Stimulated activated CD8-positive, alpha-beta memory T cell treated with anti-CD3 and anti-CD28 coated beads, Interleukin-4, amount 100 ng/mL, for 4 hours (primary cell): Measurements from ENCODE around the gene PIAS4.

ENCODE experiments used
- DNase-seq, 2 donors: peaks; one replicate each; pipeline ENCODE4 v3.0.0-alpha.2; 2020; ENCODE audit warnings: low read depth in 2 of 2, low spot score in 1 of 2

PIAS4 gene

DNA sequence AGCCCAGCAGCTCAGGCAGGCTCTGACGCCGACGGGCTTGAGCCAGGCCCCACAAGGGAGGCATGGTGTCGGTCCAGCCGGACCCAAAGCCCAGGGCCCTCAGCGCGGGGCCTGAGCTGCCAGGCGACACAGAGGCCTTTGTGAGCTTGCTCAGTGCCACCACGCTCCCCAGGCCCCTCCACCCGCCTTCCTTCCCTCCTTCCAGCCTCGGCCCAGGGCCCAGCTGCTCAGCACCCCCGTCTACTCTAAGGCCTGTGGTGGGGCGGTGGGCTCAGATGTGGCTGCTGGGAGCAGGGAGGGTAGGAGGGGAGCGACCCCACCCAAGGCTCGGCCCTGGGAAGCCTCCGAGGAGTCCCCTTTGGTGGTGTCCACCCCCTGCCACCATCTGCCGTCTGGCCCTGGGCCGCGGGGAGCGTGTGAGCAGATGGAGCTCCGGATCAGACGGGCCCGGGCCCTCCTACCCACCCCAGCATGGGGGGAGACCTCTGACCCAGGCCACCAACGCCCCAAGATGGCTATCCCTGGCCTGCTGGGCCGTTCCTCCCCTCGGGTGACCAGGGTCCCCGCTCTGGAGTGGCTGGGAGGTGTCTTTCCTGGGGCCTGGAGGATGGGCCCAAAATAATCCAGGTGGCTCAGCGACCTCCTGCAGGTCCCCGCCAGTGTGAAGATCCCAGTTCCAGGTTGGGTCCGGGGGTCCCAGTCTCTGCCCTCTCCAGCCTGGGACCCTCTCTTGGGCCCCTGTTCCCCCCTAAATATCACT, 51.3 kb downstream of the PIAS4 start:
- no peak for DNase-seq

DNA sequence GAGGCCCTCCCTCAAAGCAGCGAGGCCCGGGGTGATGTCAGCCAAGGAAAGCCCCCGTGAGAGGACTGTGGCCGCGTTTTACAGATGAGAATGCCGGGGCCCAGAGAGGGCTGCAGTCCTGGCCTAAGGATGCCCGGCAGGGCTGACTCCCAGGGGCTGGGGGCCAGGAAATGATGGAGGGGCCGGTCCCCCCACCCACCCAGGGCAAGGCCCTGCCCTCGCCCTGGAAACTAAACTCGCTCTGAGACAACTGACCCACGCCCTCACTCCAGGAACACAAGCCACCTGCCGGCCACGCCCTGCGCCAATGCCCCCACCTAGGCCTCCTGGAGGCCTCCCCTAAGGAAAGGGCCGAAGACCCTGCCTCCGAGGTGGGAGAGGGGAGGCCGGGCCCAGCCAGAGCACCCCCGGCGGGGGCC, 51.9 kb downstream of the PIAS4 start:
- DNase-seq, result no peak

DNA sequence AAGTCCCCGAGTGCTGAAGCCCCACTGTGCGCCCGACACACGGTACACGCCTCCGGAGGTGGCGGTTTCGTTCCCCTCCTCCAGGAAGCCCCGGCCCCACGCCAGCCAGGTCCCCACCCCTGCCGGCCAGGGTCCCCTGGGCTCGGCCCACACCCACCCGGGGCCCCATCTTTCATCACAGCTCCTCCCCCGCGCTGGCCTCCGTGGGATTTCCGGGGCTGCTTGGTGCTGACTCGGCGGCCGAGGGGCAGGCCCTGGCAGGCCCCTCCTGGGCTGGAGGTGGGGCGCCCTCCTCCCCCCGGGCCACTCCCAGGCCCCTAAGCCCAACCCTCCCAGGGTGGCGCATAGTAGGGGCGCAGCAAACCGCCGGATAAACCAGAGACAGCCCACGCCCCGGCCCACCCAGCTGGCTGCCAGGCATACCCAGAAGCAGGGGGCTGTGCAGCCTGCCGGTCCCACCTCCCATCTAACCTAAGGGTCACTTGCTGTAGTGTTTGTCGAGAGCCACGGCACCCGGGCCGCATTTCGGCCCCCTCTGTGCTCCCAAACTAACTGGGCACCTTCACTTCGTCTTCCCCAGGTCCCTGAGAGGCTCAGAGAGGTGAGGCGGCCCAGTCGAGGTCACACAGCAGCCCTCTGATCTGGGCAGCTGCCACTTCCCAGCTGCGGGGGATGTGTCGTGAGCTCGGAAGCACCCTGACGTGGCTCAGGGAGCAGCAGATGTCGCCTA, 52.5 kb downstream of the PIAS4 start:
- peak; percentile 32 to 68 for DNase-seq

DNA sequence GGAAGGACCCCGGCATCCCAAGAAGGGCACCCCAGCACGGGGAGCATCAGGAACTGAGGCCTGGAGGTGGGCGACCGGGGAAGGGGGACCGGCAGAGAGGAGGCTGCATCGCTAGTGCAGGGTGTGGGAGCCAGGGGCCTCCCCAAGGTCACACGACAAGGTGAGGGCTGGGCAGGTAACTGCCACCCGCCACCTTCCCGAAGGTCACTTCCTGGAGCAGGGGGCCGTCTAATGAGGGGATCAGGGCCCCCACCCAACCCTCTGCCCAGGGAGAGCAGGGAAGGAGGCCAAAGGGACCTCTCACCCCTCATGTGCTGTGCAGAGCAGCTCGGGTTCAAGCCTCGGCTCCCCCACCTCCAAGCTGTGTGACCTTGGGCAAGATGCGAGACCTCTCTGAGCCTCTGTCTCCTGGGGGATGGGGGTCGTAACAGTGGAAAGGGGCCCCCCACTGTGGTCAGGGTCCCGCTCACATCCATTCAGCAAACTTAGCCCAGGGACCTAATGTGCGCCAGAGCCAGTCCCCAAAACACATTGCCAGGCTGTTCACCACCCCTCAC, 53.2 kb downstream of the PIAS4 start:
- DNase-seq, result no peak

DNA sequence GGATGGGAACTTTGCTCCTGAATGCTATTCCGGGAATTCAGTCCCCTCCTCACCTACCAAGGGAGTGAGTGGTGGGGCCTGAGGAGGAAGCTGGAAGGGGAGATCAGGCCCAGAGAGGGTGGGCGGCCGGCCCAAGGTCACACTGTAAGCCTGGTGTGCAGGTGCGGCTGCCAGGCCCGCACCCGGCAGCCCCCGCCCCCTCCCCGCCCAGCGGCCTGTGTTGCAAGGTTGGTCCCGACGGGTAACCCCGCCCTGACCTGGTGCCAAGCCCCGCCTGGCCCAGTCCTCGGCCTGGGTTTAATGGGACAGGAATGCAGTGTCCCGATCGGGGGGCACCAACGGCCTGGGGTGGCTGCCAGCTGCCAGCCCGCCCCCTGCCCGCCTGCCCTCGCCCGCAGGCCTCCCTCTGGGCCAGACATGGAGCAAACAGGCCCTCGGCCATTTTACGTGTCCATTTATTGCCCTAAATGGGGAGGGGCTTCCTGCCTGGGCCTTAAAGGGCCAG, 53.7 kb downstream of the PIAS4 start:
- DNase-seq, result no peak

DNA sequence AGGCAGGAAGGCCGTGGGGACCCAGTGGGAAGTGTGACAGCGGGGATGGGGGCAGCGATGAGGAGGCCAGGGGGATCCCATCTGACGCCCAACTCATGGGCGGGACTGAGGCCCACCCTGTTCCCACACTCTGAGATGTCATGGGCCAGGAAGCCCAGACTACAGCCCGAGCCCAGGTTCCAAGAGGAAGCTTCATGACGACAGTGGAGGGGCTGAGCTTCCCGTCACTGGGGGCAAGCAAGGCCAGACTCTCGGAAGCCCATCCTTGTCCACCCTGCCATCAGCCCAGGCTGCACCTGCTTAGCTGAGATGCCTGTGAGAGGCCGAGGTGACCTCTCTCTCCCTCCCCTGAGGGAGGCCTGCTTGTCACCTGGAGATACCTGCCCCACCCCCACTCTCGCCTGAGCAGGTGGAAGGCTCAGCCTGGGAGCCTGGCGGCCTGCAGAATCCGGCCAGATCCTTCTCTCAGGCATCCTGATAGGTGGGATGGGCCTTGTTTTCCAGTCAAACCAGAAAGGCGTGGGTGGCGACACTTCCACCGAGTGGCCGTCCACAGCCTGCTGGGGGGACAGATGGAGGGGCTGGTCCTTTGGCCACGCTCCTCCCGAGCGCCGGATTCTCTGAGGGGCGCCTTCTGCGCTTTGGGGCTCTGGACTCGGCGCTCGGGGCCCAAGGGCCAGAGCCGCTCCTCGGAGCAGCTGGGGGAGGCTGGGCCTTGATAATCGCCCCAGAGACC, 54.3 kb downstream of the PIAS4 start:
- DNase-seq, result no peak

DNA sequence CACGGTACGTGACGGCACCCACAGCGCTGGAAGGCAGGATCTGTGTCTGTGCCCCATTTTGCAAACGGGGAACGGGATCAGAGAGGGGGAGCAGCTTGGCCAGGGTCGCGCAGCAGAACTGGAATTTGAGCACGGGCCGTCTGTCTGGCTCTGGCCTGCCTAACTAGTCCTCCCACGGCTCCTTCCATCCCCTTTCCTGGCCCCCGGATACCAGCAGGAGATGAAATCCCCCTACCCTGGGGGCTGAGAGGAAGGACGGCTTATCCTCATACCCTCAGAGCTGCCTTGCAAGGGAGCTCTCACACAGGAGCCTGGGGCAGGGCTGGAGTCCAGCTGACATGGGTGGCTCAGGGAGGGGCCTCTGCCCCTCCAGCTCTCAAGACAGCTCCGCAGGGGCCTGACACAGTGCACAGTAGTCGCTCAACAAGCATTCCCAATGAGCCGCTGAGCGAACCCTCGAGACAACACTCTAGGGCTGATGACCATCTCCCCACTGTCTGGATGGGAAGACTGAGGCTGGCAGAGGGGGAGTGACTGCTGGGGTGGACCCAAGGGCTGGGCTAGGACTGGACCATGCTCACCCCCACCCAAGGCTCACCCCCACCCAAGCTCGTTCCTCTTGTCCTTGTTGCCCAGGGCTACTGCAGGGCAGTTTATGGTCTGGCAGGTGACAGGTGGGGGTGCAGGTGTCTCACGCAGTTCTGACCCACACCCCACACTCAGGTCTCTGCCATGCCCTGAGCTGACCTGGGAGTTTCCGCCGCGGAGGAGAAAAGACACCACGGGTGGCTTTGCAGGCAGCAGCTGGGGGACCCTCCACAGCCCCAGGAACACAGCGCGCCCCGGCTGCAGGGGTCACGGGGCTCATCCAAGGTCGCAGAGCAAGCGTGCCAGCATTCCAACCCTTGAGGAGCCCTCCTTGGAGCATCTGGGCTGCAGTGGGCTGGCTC, 55.2 kb downstream of the PIAS4 start:
- DNase-seq, result no peak

DNA sequence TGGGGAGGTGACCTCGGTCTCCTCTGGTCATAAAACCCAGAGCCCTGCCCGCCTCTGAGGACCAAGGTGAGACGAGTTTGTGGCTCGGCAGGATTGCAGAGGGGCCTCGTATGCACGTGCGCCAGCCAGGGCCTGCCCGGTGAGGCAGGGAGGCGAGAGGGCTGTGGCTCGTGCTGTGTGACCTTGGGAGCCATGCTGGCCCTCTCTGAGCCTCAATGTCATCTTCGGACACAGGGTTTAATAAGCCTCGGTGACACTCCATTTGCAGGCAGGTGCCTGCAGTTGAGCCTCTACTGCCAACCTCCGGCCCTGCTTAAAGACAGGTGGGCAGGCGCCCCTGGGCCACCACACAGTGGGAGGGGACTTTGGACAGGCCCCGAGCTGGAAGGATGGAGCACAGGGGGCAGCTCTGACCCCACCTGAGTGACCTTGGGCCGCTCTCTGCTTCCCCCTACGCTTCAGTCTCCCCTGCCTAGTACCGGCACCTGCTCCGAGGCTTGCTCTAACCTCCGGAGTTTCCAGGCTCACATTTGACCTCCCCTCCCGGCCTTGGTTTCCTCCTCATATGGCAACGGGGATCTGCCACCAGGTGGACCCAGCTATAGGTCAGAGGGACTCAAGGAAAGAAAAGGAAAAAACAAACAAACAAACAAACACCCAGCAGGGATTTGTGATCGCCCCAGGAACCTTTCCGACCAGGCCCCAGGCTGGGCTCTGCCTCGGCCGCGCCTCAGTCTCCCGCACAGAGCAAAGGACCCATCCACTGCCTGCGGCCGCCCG, 56.0 kb downstream of the PIAS4 start:
- no peak for DNase-seq

DNA sequence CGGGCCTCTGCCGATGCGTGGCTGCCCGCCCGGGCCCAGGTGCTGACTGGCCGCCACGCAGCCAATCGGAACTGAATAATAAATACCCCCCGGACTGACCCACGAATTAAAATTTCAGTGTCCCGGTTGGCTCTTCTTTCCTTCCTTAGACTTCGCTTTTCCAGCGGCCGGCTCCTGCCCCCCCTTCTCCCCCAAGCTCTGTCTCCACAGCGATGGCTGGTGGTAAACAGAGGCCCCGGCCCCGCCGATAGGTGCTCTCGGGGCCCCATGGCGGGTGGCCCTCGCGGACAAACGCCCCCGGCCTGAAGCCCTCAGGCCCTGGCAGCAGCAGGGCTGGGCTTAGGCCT, 56.6 kb downstream of the PIAS4 start:
- no peak for DNase-seq

DNA sequence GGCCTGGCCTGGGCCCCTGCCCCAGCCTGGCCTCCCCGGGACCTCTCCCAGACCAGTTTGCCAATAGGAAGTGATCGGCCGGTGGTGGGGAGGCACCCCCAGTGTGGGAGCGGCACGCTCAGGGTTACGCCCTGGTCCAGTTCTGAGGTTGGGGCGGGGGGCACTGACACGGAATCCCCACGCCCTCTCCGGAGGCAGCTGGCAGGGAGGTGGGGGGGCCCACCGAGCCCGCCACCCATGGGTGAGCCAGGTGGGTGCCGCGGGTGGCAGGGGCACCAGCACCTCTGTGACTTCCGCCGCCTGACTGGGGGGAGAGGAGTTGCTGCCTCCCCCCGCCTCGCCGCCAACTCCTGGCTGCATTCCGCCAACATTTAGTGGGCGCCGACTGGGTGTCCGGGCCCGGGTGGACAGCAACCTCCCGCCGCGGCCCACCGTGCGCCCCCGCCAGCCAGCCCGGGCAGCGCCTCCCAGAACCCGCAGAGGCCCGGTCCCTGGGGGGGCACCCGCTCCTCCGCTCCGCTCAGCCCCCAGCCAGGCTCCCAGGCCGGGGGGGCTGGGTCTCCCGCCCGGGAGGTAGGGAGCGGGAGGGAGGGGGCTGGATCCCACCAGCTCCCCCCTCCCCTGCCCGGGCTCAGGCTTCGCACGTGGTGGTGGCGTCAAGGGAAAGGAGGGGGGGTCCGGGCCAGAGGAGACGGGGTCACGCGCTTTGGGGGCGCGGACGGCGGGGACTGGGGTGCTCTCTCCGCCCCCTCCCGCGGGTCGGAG, 57.1 kb downstream of the PIAS4 start:
- no peak for DNase-seq

DNA sequence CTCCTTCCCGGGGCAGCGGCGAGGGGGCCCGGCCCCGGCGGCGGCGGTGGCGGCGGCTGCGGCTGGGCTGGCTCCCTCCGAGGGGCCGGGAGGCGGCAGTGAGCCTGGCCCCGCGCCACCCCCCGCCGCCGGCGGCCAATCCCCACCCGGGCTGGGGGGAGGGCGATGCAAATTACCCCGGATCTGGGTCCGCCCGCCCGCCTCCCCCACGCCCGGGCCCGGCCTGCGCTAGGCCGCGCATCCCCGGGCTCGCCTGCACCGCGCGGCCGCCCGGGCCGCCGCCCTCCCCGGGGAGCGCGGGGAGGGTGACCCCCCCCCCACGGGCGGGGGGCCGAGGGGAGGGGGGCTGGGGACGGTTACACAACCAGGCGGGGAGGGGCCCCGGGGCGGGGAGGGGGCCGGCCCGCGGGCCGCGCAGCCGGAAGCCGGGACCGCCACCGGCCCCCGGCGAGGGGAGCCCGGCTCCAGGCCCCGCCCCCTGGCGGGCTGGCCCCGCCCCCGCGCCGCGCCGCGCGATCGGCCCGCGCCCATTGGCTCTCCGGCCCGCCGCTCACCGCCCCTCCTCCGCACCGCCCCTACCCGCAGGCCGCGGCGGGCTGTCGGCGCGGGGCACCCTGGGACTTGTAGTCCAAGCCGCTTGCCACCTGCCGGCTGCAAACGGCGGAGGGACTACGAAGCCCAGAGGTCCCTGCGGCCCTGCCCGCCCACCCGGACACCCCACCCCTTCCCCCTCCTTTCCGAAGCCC, 58.1 kb downstream of the PIAS4 start:
- peak; percentile 83 to 95 for DNase-seq

DNA sequence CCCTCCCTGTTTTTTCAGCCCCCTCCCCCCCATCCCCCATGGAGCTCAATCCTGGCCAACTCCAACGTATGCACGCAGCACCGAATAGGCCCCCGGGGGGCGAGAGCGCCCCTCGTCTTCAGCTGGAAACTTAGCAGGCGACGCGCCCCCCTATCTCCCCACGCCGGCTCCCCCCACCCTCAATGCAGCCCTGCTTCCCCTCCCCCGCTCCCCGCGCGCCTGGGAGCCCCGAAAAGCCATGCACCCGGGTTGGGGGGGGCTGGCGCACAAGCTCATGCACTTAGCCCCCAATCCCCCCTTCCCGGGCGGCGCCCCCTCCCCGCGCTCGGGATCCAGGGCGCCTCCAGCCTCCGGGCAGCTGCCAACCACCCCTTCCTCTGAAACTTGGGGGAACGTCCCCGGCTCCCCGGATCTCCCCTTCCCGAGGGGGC, 58.7 kb downstream of the PIAS4 start:
- DNase-seq, result no peak

DNA sequence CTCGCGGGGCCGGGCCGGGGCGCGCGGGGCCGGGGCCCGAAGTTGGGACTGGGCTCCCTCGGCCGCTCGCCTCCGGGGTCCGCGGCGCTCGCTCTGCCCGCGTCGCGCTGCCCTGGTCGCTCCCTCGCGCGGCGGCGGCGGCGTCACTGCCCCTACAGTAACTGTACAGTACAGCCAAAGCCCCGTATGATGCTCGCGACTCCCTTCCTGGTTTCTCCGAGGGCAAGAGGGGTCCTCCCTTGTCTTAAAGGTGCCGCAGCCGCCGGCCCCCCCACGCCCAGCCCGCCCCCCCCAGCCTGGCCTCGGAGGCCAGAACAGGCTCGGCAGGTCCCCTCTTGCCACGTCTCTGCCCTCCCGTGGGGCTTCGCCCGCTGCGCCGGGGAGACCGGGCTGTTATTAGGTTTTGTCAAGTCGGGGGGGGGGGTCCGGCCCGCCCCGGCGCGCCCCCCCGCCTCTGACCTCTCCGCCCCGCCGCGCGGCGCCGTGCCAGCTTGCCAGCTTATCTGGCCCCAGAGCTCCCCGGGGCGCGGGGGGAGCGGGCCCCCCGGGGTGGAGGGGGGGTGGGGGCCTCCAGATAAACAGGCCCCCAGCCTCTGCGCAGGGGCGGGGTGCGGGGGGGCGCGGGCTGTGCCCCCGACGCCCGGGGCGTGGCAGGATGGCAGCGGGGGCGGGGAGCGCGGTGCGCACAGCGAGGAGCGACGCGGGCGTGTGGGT, 59.3 kb downstream of the PIAS4 start, which contains the start of gene ZBTB7A:
Gene ZBTB7A, minus strand, starts transcription at position 218 of the 714 bp plus-strand sequence. CDS start 11,667 bp downstream, outside the sequence.
- peak in 1 of 2 donors; percentile 62 for DNase-seq

DNA sequence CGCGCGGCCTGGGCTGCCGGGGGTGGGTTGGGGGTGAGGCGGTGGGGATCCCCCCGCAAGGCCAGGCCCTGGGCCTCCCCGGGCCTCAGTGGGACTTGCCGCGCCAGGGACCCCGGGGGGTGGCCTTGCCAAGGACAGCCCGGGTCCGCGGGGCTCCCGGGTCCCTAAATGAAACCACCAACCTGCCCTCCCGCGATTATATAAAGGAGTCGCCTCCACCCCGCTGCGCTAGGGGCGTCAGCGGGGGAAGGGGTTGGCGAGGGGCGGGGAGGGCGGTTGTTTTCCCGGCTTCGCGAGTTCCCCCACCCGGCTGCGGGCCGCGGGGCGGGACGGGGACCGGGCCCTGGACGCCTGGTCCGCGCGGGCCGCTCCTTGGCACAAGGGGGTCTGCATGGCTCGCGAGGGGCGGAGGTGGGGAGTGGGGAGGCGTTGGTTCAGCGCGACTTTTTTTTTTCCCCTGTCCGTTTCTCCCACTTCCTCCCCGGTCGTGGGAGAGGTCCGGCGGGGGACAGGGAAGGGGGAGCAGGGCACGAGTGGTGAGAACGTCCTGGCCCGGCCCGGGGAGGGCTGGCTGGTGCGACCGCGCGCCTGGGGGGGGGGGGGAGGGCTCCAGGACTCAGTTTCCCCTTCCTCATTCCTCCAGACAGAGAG, 60.0 kb downstream of the PIAS4 start:
- DNase-seq, result no peak

DNA sequence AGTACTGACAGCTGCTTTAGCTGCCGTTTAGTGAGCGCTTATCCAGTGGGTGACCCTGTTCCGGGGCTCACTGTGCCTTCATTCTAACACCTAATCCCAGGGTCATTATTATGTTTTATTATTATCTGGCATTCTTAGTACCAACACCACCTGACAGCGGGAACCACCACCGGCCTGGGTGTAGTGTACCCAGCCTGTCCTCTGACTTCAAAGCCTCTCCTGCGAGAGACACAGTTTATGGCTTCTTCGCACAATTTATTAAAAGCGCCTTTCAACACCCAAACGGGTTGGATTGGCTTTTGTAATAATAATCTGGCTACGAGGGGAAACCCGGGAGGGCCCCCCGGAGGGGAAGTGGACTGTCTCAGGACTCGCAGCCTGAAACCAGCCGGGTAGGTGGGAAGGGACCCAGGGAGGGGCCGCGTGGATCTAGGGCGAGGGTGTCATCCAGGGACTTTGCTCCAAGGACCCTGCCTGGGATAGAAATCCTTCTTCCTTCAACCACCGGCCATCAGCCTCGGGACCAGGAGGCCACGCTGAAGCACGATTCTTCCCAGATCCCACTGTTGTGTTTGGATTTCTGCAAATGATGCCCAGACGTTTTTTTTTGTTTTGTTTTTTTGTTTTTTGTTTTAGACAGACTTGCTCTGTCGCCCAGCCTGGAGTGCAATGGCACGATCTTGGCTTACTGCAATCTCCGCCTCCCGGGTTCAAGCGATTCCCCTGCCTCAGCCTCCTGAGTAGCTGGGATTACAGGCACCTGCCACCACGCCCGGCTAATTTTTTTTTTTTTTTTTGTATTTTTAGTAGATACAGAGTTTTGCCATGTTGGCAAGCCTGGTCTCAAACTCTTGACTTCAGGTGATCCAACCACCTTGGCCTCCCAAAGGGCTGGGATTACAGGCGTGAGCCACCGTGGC, 60.8 kb downstream of the PIAS4 start:
- no peak for DNase-seq
